K562 (cell line): Measurements from ENCODE around the gene TLR5. TPM values are rescaled to one million over a fixed set of nuclear protein-coding genes. Genes with fewer than 3 reads are reported as not detected.

ENCODE experiments used
- ATAC-seq: fragments of 200-7000 bp; cut with Tn5 transposase; 3 replicates; pipeline ENCODE4 v1.9.1; 2020; ENCODE audit warnings: moderate library complexity
- BruUV-seq: library from RNA; stranded (reverse); fragments of 400-500 nt; replicated peaks from 2 replicates; lab custom pipeline; 2021; lab: Mats Ljungman, UMichigan
- CTCF ChIA-PET: fragments of 300-600 bp; formaldehyde crosslinking; extraction: SDS; loops from one replicate; lab custom pipeline; 2021; ENCODE audit warnings: low intra/inter-chr PET ratio; lab: Yijun Ruan, JAX
- POLR2A ChIA-PET: fragments of 300-600, 350-650 bp; sonication (Branson Sonifier 250); formaldehyde crosslinking; extraction: SDS; loops from one replicate; lab custom pipeline; 2021; ENCODE audit warnings: antibody characterized with exemption, inconsistent platforms; lab: Yijun Ruan, JAX
- DNase-seq, 4 experiments: peaks; one replicate each; pipeline versions ENCODE4 v3.0.0 to v3.0.0-alpha.2; 2011 to 2018; ENCODE audit warnings: low spot score in 3 of 4, mixed read lengths in 3 of 4; ENCODE audit errors: extremely low read depth in 1 of 4
- FAIRE-seq: peaks from 2 replicates; lab custom pipeline; 2011; peaks lifted over from hg19 to GRCh38; lab: Jason Lieb, UNC
- H2AFZ ChIP-seq: 2 replicates; pipeline ENCODE4 v1.6.0; 2011; ENCODE audit warnings: low read depth, low read length, control low read depth, inconsistent platforms
- H3K27ac ChIP-seq: fragments of 200-600 bp; 3 replicates; pipeline ENCODE4 v1.8.0; 2011; ENCODE audit warnings: low read depth, mild to moderate bottlenecking, control low read depth, inconsistent platforms, low read length, moderate library complexity, mixed read lengths; ENCODE audit errors: extremely low read depth
- H3K27me3 ChIP-seq, 2 experiments: fragments of 300-600 bp in 1 of 2; 2 replicates in 1 of 2; 3 replicates in 1 of 2; pipeline versions ENCODE4 v1.6.0 to v1.8.0; 2011; ENCODE audit warnings: inconsistent platforms in 2 of 2, low read length in 2 of 2, mild to moderate bottlenecking in 1 of 2, mixed read lengths in 1 of 2, moderate library complexity in 1 of 2; ENCODE audit not compliant: control insufficient read depth in 2 of 2, insufficient read depth in 2 of 2
- H3K36me3 ChIP-seq: fragments of 300-600 bp; 3 replicates; pipeline ENCODE4 v1.8.0; 2011; ENCODE audit warnings: mild to moderate bottlenecking, low read length, inconsistent platforms; ENCODE audit not compliant: control insufficient read depth, insufficient read depth
- H3K4me1 ChIP-seq, 2 experiments: fragments of 200-600 bp in 1 of 2; replicated peaks in 1 of 2; 2 replicates in 1 of 2; 3 replicates in 1 of 2; pipeline versions ENCODE4 v1.5.1 to v1.8.0; 2011; ENCODE audit warnings: inconsistent platforms in 2 of 2, low read length in 2 of 2, mild to moderate bottlenecking in 1 of 2, mixed read lengths in 1 of 2, moderate library complexity in 1 of 2; ENCODE audit not compliant: control insufficient read depth in 2 of 2, insufficient read depth in 2 of 2
- H3K4me2 ChIP-seq: 2 replicates; pipeline ENCODE4 v1.6.1; 2011; ENCODE audit warnings: low read length, control low read depth, inconsistent platforms, mixed read lengths; ENCODE audit not compliant: insufficient read depth
- H3K4me3 ChIP-seq: fragments of 200-600 bp; sonication (generic), shearing (Covaris generic); 2 replicates; pipeline ENCODE4 v1.5.1; 2016; ENCODE audit warnings: control low read depth, inconsistent platforms
- H3K79me2 ChIP-seq: fragments of 200-600 bp; 3 replicates; pipeline ENCODE4 v1.8.0; 2011; ENCODE audit warnings: low read length, inconsistent platforms; ENCODE audit not compliant: control insufficient read depth, insufficient read depth
- H3K9ac ChIP-seq, 2 experiments: 2 replicates each; pipeline versions ENCODE4 v1.6.0 to v1.6.1; 2011; ENCODE audit warnings: low read depth in 2 of 2, low read length in 2 of 2, control low read depth in 1 of 2, inconsistent platforms in 1 of 2, mild to moderate bottlenecking in 1 of 2, mixed read lengths in 1 of 2; ENCODE audit not compliant: insufficient read depth in 1 of 2
- H3K9me1 ChIP-seq: one replicate; pipeline ENCODE4 v1.6.0; 2011; ENCODE audit warnings: inconsistent platforms, mild to moderate bottlenecking, low read length, moderate library complexity; ENCODE audit not compliant: control insufficient read depth, insufficient read depth
- H3K9me3 ChIP-seq: replicated peaks from 2 replicates; pipeline ENCODE4 v1.5.1; 2011; ENCODE audit warnings: low read depth, low read length, inconsistent platforms; ENCODE audit not compliant: control insufficient read depth, insufficient read depth
- H4K20me1 ChIP-seq: replicated peaks from 2 replicates; pipeline ENCODE4 v1.6.1; 2011; ENCODE audit warnings: low read length, inconsistent platforms, mixed read lengths; ENCODE audit not compliant: control insufficient read depth, insufficient read depth
- MTF1 ChIP-seq: fragments of 250-450 bp; sonication (Bioruptor Pico); IDR thresholded peaks from 2 replicates; pipeline ENCODE4 v1.9.0; 2021; ENCODE audit warnings: moderate library complexity, mild to moderate bottlenecking, inconsistent platforms, borderline replicate concordance
- NCOA1 ChIP-seq: fragments of 450-650 bp; IDR thresholded peaks from 2 replicates; pipeline ENCODE4 v1.6.1; 2016; ENCODE audit warnings: low read depth
- NUFIP1 ChIP-seq: fragments of 450-650 bp; IDR thresholded peaks from 2 replicates; pipeline ENCODE4 v1.6.1; 2018; ENCODE audit not compliant: partially characterized antibody
- SPI1 ChIP-seq: IDR thresholded peaks from 2 replicates; pipeline ENCODE4 v1.6.1; 2011; ENCODE audit warnings: low read depth, low read length, control low read depth, borderline replicate concordance
- THRB ChIP-seq: fragments of 450-650 bp; formaldehyde crosslinking; conservative IDR thresholded peaks from 2 replicates; pipeline ENCODE4 v1.4.0; 2022; ENCODE audit warnings: mild to moderate bottlenecking, missing genetic modification characterization
- XRCC5 ChIP-seq: fragments of 200-400 bp; formaldehyde crosslinking; IDR thresholded peaks from 2 replicates; pipeline ENCODE4 v1.6.1; 2017; ENCODE audit warnings: low read depth, mild to moderate bottlenecking, low read length
- ZNF512 ChIP-seq: IDR thresholded peaks from 2 replicates; pipeline ENCODE4 v1.6.1; 2016; ENCODE audit warnings: missing genetic modification characterization, missing compliant biosample characterization
- ZNF79 ChIP-seq: fragments of 250-450 bp; sonication (Bioruptor Pico); IDR thresholded peaks from 2 replicates; pipeline ENCODE4 v1.4.0; 2020; ENCODE audit warnings: low read depth, mild to moderate bottlenecking, moderate library complexity
- WGBS: fragments of 100-300 bp; shearing (Covaris generic); methylation state at CpG from one replicate; pipeline ENCODE4 v1.1.6; 2016; ENCODE audit warnings: low coverage, mixed read lengths; ENCODE audit not compliant: insufficient coverage; ENCODE audit errors: missing lambda C conversion rate; 5-methylcytosine and 5-hydroxymethylcytosine counted together
- in situ Hi-C: fragments of 300-500 bp; cut with MboI; formaldehyde crosslinking; loops from 4 replicates; pipeline ENCODE4 v1.15.0; 2018; ENCODE audit warnings: inconsistent platforms, mixed read lengths
- intact Hi-C: fragments of 100-400 bp; cut with micrococcal nuclease; formaldehyde crosslinking; loops from 2 replicates; pipeline ENCODE4 v1.14.2; 2022
- polyA plus RNA-seq, 8 experiments: library from polyadenylated mRNA; depleted of rRNA in 4 of 8; stranded (reverse) in 5 of 8; unstranded in 3 of 8; fragments of >200 nt; fragmentation: Nextera tagmentation in 2 of 8; fragmentation: Illumina TruSeq in 1 of 8; extraction: Ambion mirVana in 2 of 8; extraction: Trizol in 1 of 8; gene quantifications; 2 replicates each; pipeline versions ENCODE4 v1.2.1 to v1.2.3, GENCODE V29; 2011 to 2014; ENCODE audit warnings: inconsistent platforms in 1 of 8, missing spikeins in 1 of 8
- total RNA-seq, 7 experiments: library from RNA; depleted of rRNA in 6 of 7; stranded (reverse); fragments of >200 nt in 6 of 7; fragmentation: Illumina TruSeq in 2 of 7; extraction: Trizol in 2 of 7; gene quantifications; 2 replicates each; pipeline versions ENCODE4 v1.2.1 to v1.2.3, GENCODE V29; 2011 to 2021; ENCODE audit warnings: low replicate concordance in 1 of 7

Gene TLR5
- total and polyA plus RNA-seq, 9 of the 15 experiments (the other 6 are each of a cell fraction or from before 2014, with no cell fraction given) = 0.93 to 7.4 (median 1.9) TPM

GRCh38 chr1:223189525-223189902, 46.5 kb upstream of the TLR5 start:
- intact Hi-C loops = no loop called here

GRCh38 chr1:223188618-223189356, 45.7 kb upstream of the TLR5 start:
- TF ChIP-seq XRCC5 (no peak), NUFIP1 (no peak), SPI1 (0 out of 2 replicates have a peak, but pooled peaks have one; percentile 1), ZNF512 (peak; percentile 40; the same call in 1 of the 2 replicates), THRB (CRISPR knock-in tag) (0 out of 2 replicates have a peak, but pooled peaks have one; percentile 33), NCOA1 (no peak)
- intact Hi-C loops (no loop called here), in situ Hi-C loops (no loop called here)
- Histone ChIP-seq H3K4me1 (no peaks in the 10 kb centered on the region), H2AFZ (no peak overlapping the region), H3K4me3 (no peak overlapping the region), H3K27me3 (no peaks in the 10 kb centered on the region; a peak in 1 of 5 replicates), H3K9ac (no peak overlapping the region), H3K9me1 (no peaks in the 10 kb centered on the region), H4K20me1 (no peaks in the 10 kb centered on the region), H3K4me2 (no peak overlapping the region), H3K9me3 (no peaks in the 10 kb centered on the region), H3K36me3 (no peaks in the 10 kb centered on the region), H3K27ac (no peak overlapping the region), H3K79me2 (no peaks in the 10 kb centered on the region)
- FAIRE-seq = no peak
- CTCF ChIA-PET = no interaction called here
- no peak for ATAC-seq
- WGBS = 8% methylated on average over 5 of the region's 5 CpGs
- POLR2A ChIA-PET = interaction anchor here (1.1 to 1.5 kb wide), 2 partner anchors 13 to 18 kb away, joined by 3 read pairs; no protein-coding TSS in a partner anchor
- no peak for DNase-seq
- BruUV-seq = no TSS peak

More at GRCh38 chr1:223189525-223189902, 46.5 kb upstream of the TLR5 start:
- Histone ChIP-seq H4K20me1 (no peaks in the 10 kb centered on the region), H3K36me3 (no peaks in the 10 kb centered on the region), H3K79me2 (no peaks in the 10 kb centered on the region), H3K4me3 (no peak overlapping the region), H3K27ac (no peak overlapping the region), H3K4me2 (no peak overlapping the region), H3K27me3 (no peaks in the 10 kb centered on the region; a peak in 1 of 5 replicates), H3K9me1 (no peaks in the 10 kb centered on the region), H2AFZ (no peak overlapping the region), H3K9me3 (no peaks in the 10 kb centered on the region), H3K9ac (no peak overlapping the region), H3K4me1 (no peaks in the 10 kb centered on the region)
- CTCF ChIA-PET = no interaction called here
- POLR2A ChIA-PET = interaction anchor here (1.1 to 1.5 kb wide), 2 partner anchors 13 to 17 kb away, joined by 3 read pairs; no protein-coding TSS in a partner anchor
- WGBS = 35% methylated on average over 3 of the region's 4 CpGs
- no peak for TF ChIP-seq MTF1 (CRISPR knock-in tag)
- no peak for TF ChIP-seq ZNF79 (CRISPR knock-in tag)
- no peak for ATAC-seq
- no peak for DNase-seq
- FAIRE-seq = no peak
- in situ Hi-C loops = no loop called here
- BruUV-seq = no TSS peak
